ENCODE data around the gene NIP7. TPM values are rescaled to one million over a fixed set of nuclear protein-coding genes. Genes with fewer than 3 reads are reported as not detected.

The NIP7 gene
- total RNA-seq, 6 donors from 2014 or later: 2.7 to 21.0 (median 14.1) TPM

DNA sequence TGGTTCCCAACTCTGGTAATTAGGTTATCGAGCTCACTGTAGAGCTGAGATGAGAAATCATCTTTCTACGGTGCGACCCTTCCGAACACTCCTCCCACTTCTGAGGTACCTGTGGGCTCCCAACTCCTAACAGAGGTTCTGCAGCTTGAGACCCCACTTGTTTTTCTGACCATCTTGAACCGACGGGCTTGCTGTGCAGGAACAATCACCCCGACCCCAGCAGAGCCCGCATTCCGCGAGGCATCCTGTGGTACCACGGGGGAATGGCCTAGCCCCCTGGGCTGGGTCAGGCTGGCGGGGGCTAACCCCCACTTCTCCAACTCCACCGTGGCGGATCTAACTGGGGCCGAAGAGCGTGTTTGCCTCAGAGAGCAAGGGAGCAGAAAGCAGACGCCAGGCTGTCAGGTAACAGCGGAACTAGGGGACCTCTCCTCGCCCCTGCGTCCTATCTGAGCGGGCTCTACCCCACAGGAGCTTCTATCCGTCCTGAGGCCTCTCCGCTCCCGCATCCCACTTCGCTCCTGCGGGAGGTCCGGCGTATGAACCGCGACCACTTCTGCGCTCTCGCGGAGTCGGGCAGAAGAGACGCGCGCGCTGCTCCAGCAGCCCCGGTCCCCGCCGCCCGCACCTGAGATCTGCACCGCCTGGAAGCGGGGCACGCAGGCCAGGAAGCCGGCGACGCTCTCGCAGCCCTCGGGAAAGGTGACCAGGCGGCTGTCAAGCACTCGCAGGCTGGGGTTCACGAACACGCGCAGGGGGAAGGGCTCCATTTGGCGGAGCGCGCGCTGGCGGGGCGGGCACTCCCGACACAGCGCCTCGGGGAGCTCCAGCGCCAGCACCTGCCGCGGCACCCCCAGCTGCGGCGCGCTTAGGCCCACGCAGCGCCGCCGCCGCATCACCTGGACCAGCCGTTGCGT, 9.9 kb upstream of the NIP7 start:
- H3K27ac ChIP-seq: peak overlapping the region; percentile 85 to 94 (median 89)
- no peak for TF ChIP-seq POLR2A (IDR thresholded peaks at IDR 0.05)
- TF ChIP-seq POLR2AphosphoS5 (IDR thresholded peaks at IDR 0.05): no peak
- TF ChIP-seq, protein P1, sequence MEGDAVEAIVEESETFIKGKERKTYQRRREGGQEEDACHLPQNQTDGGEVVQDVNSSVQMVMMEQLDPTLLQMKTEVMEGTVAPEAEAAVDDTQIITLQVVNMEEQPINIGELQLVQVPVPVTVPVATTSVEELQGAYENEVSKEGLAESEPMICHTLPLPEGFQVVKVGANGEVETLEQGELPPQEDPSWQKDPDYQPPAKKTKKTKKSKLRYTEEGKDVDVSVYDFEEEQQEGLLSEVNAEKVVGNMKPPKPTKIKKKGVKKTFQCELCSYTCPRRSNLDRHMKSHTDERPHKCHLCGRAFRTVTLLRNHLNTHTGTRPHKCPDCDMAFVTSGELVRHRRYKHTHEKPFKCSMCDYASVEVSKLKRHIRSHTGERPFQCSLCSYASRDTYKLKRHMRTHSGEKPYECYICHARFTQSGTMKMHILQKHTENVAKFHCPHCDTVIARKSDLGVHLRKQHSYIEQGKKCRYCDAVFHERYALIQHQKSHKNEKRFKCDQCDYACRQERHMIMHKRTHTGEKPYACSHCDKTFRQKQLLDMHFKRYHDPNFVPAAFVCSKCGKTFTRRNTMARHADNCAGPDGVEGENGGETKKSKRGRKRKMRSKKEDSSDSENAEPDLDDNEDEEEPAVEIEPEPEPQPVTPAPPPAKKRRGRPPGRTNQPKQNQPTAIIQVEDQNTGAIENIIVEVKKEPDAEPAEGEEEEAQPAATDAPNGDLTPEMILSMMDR (IDR thresholded peaks at IDR 0.05): no peak
- no peak for TF ChIP-seq EP300 (IDR thresholded peaks at IDR 0.05)
- ATAC-seq (ENCODE audit: low FRiP score in 2 of 2) (peak; percentile 19 to 44), DNase-seq (peak in 1 of 2 donors; percentile 58)
- peaks cover 25 to 56% (median 27%) of the 10 kb centered on the region in 4 donors for H3K4me1 ChIP-seq
- H3K27me3 ChIP-seq: no peaks in the 10 kb centered on the region
- WGBS, 2 donors: 11 to 23% methylated on average over 22 to 31 of the region's 77 CpGs
- H3K9me3 ChIP-seq: no peaks in the 10 kb centered on the region
- H3K4me3 ChIP-seq: peak overlapping the region; percentile 91 to 99 (median 96)
- peaks cover 2 to 64% (median 32%) of the 10 kb centered on the region in 4 donors for H3K36me3 ChIP-seq

DNA sequence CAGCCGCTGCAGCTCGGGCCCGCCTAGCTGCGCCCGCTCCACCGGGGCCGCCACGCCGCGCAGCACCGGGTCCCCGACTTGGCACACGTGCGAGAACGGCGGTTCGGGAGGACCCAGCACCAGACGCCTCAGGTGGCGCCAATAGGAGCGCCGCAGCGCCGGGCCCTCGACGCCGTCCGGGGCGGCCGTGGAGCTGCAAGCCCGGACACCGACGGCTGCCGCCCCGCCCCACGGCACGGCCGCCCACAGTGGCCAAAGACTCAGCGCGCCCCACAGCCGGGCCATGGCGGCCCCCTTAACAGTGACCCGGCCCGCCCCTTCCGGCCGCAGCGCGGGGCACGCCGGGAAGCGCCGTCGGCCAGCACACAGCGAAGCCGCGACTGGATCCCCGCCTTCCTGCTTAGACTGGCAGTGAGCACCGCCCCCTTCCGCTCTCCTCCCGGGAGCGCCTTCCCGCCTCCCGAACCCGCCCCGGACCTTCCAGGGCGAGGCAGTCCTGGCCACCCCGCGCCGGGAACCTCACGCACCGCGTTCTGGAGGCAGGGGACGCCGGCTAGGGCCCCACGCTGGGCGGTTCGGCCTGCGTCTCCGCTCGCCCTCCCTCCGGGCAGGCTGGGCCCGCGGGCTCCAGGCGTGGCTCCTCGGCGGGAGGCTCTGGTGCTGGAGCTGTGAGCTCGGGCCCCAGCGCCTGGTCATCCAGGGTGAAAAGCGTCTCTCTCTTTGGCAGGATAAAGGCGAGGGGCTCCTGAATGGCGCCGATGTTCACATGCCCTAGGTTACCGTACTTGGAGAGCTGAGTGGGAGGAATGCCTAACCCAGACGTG, 9.1 kb upstream of the NIP7 start, which contains the start of gene PDF:
TSS of gene PDF (minus strand) at position 303 of the 824 bp plus-strand sequence. CDS start at position 285, 18 bp downstream.
- DNase-seq (peak; percentile 97), ATAC-seq (ENCODE audit: low FRiP score in 2 of 2) (peak; percentile 97 to 99)
- Histone ChIP-seq H3K4me3 (peak within 1 kb of the TSS; percentile 91 to 99 (median 96)), H3K27ac (peak within 1 kb of the TSS; percentile 85 to 94 (median 89)), H3K27me3 (no peaks in the 10 kb centered on the region), H3K4me1 (peaks cover 25 to 53% (median 26%) of the 10 kb centered on the region in 4 donors), H3K9me3 (no peaks in the 10 kb centered on the region), H3K36me3 (peaks cover 2 to 64% (median 31%) of the 10 kb centered on the region in 4 donors)
- 0 to 1% methylated on average over 19 to 20 of the region's 93 CpGs for WGBS, 2 donors
- TF ChIP-seq, protein P1 (IDR thresholded peaks at IDR 0.05): peak in 1 of 6 experiments; percentile 51
- TF ChIP-seq POLR2AphosphoS5 (IDR thresholded peaks at IDR 0.05): peak; percentile 92 to 96
- peak in 1 of 4 donors; percentile 27 for TF ChIP-seq EP300 (IDR thresholded peaks at IDR 0.05)
- peak in 2 of 4 donors; percentile 57 to 86 for TF ChIP-seq POLR2A (IDR thresholded peaks at IDR 0.05)

- H3K27ac ChIP-seq: no peak overlapping the region
- TF ChIP-seq, protein P1 (IDR thresholded peaks at IDR 0.05): no peak
- 96 to 97% methylated on average over 9 of the region's 9 CpGs for WGBS, 2 donors
These were observed 4.9 kb upstream of the NIP7 start for GRCh38 chr16:69334696-69335095.

DNA sequence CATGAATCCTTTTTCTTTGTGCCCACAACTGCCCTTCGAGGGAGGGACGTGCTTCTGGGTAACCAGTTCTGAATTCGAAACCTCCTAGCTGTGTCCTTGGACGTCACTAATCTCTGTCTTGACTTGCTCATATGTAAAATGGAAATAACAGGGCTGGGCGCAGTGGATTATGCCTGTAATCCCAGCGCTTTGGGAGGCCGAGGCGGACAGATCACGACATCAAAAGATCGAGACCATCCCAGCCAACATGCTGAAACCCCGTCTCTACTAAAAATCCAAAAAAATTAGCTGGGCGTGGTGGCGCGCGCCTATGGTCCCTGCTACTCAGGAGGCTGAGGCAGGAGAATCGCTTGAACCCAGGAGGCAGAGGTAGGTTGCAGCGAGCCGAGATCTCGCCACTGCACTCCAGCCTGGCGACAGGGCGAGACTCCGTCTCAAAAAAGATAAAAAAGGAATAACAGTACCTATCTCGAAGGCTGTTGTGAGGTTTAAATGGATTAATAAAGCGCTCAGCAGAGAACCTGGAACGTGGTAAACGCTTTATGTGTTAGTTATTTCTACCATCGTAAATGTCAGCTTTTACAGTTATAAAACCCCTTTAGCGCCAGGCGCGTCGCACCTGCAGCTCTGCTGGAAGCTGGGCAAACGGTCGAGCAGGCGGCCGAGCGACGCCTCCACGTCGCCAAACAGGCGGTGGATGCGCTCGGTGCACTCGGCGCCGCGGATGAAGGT, 849 bp upstream of the NIP7 start:
- no peak for DNase-seq
- Histone ChIP-seq H3K9me3 (no peaks in the 10 kb centered on the region), H3K4me1 (peaks cover 21 to 33% (median 24%) of the 10 kb centered on the region in 4 donors), H3K36me3 (peaks cover 6 to 59% (median 40%) of the 10 kb centered on the region in 4 donors), H3K27ac (peak overlapping the region; percentile 85 to 93 (median 92)), H3K4me3 (peak overlapping the region; percentile 79 to 99 (median 86)), H3K27me3 (no peaks in the 10 kb centered on the region)
- no peak for TF ChIP-seq EP300 (IDR thresholded peaks at IDR 0.05)
- TF ChIP-seq POLR2AphosphoS5 (IDR thresholded peaks at IDR 0.05): no peak
- TF ChIP-seq POLR2A (IDR thresholded peaks at IDR 0.05): no peak
- TF ChIP-seq, protein P1 (IDR thresholded peaks at IDR 0.05): no peak
- ATAC-seq (ENCODE audit: low FRiP score in 2 of 2): no peak
- 20 to 39% methylated on average over 27 to 45 of the region's 46 CpGs for WGBS, 2 donors

More at GRCh38 chr16:69334696-69335095, 4.9 kb upstream of the NIP7 start:
- peaks cover 19 to 31% (median 23%) of the 10 kb centered on the region in 4 donors for H3K4me1 ChIP-seq
- no peak for ATAC-seq (ENCODE audit: low FRiP score in 2 of 2)
- H3K9me3 ChIP-seq: no peaks in the 10 kb centered on the region
- no peak for DNase-seq
- no peaks in the 10 kb centered on the region for H3K27me3 ChIP-seq
- H3K4me3 ChIP-seq: no peak overlapping the region
- H3K36me3 ChIP-seq: peaks cover 2 to 48% (median 33%) of the 10 kb centered on the region in 4 donors

Data from upper lobe of left lung (tissue), 6 donors.